GM21619 (cell line): ENCODE measurements around the gene MPO.

Experiments
- ATAC-seq: cut with Tn5 transposase; IDR thresholded peaks from one replicate; pipeline ENCODE4 v1.9.1; 2021; ENCODE audit not compliant: unreplicated experiment

Gene MPO

DNA sequence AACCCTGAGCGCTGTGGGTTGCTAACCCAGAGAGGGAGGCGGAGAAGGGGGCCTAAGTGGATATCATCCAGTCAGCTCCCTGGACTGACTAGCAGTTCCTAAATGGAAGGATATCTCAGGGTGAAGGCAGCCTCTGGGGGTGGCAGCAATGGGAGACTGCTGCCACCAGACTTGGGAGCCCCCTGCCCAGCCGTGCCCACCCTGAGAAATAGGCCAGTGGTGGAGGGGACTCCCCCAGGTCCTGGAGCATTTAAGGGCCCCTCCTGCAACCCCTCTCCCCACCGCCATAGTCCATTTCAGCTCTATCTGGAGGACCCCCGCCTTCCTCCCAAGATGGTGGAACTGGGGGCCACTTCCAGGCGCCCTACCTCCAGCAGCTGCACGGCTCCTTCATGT, 39.4 kb upstream of the MPO start:
- ATAC-seq: no peak

DNA sequence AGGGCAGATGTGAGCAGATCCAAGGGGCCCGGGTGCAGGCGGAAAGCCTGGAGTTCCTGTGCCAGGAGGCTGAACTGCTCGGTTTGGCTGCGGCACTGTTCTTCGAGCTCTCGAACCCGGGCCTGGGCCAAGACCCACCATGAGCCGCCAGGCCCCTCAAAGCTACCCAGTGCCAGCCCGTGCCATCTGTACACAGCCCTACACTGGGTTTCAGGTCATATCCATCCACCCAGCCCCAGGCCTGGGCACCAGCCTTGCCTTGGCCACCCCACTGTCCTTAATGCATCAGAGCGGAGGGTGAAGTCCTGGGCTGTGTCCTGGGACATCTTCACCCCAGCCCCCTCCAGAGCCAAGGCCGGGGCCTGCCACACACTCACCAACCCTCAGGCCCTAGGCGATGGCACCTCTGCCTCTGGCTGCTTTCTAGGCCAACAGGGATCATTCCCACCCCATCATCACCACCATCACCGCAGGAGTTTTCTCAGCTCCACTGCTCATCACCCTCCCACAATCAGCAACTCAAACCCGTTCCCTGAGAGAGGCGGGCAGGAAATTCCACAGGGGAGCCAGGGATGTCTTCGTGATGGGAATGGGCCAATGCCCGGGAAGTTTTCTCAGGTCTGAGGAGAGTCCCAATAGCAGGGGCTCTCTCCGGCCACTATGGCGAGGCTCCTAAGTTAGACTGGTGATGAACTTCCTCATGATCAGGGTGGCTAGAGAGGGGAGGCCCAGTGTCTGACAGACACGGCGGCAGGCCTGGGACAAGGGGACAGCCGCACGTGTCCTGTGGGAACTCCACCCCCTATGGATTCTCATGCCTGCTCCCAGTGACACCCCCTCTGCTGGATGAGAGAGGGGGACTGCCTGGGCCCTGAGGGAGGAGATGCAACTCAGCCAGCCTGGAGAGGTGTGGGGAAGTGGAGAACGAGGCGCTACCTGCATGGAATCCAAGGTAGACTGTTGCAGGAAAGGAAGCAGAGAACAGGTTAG, 38.7 kb upstream of the MPO start:
- no peak for ATAC-seq

DNA sequence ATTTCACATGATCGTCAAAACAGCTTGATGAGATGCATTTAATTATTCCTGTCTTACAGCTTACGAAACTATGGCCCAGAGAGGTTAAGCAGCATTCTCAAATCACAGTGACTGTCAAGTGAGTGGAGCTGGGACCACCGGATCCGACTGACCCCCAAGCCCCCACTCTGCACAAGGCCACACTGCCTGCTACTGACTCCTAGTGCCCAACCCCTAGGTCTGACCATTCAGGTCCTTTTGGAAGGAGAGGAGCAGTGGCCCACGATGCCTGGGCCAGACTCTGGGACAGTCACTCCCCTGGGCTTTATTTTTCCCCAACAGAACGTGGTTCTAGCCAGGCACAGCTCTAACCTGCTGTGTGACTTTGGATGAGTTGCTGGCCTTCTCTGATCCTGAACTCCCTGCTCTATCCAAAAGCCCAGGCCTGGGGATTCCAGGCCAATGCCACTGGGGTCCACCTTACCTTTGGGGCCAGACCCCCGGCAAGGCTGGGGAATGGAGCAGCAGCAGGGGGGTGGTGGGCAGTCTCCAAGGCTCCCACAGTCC, 38.0 kb upstream of the MPO start:
- no peak for ATAC-seq

DNA sequence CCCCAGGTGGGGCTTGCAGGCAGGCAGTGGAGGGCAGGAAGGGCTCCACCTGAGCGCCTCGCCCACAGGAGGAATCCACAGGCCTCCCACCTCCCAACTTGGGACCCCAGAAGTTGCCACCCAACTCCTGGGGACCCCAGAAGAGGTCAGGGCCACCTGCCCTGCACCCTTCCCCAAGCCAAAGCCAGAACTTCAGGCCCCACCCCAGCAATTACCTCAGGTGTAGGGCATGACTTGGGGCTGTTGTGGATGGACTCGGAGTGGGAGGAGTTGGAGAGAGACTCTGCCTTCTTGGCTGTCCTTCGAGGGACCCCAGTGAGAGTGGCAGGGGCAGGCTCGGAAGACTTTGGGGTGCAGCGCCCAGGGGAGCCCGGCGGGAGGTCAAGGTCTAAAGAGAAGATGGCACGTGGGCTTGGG, 37.3 kb upstream of the MPO start:
- no peak for ATAC-seq

DNA sequence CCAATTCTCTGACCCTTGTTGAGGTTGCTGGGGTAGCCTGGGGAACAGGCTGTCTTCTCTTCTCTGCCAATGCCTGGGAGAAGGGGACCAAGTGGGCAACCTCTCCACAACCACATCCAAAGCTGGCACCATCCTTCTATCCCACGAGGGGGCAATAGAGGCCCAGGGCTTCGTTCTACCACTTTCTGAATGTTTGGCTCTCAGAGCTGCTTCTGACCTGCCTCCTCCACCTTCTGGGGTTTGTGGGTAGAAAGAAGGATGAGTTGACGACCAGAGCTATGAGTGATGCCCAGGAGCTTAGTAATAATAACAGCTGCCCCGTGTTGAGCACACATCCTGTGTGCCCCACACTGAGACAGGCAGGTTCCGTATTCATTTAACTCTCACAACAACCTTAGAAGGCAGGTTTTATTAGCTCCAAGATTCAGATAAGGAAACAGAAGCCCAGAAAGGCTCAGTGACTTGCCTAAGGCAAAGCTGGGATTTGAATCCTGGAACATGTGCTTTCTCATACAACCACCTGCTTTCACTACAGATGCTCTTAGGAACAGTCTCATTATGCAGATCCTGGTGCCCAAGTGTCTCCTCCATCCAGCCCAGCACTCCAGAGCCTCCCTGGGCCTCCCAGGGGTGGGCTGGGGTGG, 36.8 kb upstream of the MPO start:
- ATAC-seq: peak; percentile 82

DNA sequence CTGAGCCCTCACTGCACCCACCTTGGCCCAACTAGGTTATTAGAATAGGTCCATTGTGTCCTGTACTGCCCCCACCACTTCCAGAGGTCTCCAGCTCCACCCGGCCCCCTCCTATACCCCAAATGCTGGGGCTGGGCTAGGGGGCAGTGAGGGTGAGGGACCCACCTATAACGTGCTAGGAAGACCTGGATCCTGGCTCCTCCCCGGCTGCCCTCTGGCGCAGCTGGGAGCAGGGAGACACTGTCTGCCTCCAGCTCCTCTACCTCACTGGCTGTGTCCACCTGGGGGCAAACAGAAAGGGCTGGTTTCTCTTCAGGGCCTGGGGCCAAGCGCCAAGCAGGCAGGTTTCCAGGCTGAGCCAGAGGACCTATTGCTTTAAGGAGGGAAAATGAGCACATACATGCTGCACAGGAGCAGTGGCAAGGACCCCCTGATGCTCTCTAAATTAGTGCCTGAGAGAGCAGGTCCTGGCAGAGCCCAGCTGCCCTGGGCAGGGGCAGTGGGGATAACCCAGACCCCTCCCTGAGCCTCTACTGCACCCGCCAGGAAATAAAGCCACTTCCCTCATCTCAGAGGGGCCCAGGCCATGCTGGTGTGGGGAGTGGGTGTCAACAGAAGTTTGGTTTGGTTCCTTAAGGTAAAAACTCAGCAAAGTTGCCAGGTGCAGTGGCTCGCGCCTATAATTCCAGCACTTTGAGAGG, 35.7 kb upstream of the MPO start:
- ATAC-seq: no peak

DNA sequence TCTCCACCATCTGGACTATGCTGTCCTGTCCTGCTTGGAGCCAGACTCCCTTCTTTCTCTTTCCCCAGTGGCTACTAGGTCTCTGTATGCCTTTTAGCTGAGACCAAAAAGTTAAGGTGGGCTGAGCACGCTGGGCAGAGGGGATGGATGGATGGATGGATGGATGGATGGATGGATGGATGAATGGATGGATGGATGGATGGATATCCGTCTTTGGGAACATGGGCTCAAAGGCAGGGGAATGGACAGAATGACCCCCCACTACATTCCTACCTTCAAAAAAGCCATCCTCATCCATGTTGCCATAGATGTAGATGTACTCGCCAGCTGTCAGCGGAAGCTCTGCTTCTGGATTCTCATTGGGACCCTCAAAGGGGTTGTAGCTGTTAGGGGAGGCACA, 35.0 kb upstream of the MPO start:
- ATAC-seq: no peak

DNA sequence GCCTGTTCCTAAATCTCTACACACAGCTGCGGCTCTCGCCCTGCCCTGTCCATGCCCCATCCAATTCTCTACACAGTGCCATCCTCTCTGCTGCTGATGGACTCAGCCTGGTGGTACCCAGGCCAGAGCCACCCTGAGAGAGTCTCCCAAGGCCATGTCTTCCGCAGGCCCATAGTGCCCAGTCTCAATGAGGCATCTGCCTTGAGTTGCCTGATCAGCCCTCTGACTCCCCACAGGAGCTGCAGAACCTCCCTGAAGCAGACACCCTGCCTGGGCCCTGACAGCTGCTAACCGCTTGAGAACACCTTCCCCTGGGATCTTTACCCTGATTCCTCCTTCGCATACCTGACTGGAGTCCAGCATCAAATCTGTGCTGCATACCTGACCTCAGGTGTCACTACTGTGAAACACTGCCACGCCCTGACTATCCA, 34.6 kb upstream of the MPO start:
- ATAC-seq: no peak

DNA sequence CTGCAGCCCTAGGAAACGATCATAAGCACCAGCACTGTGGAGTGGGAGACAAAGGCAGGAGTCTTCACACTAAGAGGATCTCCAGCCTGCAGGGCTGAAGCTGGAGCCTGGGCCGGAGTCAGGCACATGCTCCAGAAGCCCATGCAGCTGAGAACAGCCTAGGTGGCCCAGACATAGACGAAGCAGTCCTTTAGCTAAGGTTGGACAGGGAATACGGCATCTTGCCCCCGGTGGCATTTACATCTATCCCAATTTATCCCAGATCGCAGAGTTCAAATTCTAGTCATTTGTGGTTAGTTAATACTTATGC, 33.9 kb upstream of the MPO start:
- no peak for ATAC-seq

DNA sequence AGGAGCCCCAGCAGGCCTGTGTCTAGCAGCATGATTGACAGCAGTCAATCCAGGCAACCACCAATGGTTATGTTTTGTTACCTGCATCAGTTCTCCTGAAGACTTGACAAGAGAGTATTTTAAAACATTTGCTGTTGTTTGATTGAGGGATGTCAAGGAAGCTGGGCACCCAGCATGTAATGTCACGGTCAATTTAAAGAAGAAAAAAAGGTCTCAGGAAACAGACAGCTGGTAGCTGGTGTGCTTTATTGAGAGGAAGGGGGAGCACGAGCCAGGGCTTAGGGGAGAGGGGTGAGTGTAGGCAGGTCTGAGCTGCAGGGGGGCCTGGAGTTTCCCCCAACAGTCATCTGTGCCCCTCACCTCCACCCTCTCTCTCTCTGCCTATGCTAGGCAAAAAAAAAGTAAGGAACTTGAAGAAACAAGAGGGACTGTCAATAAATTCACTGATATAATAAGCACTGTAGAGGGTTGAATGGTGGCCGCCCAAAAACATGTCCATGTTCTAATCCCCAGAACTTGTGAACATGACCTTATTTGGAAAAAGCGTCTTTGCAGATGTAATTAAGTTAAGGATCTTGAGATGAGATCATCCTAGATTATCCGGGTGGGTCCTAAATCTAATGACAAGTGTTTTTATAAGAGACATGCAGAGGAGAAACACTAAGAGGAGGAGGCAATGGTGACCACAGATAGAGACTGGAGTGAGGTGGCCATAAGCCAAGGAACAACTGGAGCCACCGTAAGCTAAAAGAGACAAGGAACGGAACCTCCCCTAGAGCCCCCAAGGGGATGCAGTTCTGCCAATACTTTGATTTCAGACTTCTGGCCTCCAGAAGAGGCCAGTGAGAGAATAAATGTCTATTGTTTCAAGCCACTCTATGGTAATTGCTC, 33.3 kb upstream of the MPO start:
- ATAC-seq: no peak

DNA sequence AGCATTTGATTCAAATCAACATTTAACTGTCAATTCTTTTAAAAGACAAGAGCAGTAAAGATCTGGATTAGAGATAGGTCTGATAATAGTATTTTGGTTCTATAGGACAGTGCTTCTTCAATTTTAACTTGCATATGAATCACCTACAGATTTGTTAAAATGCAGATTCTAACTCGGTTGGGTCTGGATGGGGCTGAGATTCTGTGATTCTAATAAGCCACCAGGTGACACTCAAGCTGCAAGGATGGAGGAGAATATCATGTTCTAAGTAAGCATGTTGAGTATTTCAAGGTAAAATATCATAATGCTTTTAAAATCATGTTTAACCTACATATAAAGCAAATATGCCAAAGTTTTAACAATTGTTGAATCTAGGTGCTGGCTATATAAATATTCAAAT, 32.1 kb upstream of the MPO start:
- ATAC-seq: no peak

DNA sequence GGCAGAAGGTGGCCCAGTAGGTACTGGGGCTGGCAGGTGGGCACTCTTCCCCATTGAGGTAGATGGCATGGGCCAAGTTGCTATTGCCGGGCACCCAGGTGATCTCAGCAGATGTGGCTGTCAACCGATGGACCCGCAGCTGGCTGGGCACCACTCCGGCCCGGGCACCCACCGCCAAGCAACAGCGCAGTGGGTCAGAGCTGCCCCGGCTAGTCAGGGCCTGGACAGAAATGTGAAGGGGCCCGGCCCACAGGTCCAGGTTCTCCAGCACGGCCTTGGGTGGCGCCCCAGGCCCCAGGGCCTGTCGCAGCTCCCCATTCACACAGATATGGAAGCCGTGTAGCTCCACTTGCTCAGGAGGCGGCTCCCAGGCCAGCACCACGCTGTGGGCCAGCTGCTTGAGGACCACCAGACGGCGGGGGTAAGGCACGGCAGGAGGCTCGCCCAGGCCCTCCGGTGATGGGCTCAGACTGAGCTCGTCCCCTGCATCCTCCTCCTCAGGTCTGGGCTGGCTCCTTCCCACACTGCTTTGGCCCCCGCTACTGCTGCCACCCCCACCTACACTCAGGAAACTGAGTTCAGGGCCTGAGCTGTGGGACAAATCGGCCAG, 31.4 kb upstream of the MPO start:
- ATAC-seq: no peak

DNA sequence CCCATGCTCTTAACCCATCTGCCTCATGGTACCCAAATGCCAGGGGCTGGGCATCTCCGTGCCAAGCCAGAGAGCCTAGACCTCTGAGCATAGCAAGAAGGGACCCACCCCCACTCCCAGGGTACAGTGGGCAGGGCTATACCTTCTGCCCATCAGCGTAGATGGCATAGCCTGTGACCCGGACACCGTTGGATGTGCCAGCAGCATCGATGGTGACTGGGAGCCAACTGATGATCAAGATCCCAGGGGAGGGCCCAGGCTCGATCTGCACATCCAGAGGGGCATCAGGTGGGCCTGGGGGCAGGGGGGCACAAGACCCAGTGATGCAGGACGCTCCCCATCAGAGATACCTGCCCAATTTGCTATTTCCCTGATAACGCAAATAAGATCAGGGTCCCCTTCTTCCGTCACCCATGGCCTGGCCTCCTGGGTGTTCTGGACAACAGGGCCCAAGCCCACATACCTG, 30.7 kb upstream of the MPO start:
- no peak for ATAC-seq

DNA sequence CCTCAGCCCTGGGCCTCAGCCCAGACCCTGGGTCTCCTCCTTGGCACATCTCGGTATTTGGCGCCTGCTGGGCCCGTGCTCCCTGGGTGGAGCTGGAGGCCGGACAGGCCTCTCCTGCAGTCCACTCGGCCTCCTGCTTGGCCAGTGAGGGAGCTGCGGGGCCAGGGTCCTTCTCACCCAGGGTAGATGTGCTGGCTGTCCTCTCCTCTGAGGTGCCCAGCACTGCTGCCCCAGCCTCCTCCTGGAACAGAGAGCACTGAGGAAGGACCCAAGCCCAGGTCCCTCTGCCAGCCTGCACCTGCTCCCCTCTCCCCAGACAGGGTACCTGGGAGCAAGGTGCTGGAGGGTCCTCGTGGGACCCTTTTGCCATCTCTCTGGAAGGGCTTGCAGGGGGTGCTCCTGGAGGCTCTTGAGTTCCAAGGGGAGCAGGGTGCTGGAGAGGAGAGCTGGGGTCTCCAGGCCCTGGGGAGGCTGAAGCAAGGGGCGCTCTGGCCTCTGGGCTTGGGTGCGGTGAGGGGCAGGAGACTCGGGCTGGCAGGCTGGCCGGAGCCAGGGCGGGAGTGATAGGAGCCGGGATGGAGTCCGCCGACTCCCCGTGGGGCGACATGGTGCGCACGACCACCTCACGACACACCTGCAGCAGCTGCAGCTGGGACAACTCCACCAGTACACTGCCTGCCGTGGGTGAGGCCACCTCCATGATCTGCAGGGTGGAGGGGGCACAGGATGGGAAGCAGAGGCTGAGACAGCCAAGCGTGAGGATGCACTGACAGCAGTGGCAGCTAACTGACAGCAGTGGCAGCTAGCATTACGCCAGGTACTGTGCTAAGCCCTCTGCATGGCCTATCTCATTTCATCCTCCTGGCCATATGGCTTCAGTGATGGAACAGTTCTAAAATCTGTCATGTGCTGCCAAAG, 30.0 kb upstream of the MPO start:
- no peak for ATAC-seq

DNA sequence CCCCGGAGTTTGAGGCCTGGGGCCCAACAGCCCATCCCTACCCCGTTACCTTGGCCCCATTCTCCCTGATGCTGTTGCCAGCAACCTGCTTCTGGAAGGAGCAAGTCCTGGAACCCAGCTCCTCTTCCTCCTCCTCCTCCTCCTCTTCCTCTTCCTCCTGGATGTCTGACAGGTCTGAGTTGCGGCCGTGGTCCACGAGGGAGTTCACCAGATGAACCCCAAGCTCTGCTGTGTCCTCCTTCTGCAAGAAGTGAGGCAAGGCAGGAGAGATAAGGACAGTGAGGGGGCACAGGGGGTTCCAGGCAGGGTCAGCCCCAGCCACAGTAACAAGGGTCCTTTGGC, 29.2 kb upstream of the MPO start:
- ATAC-seq: no peak

DNA sequence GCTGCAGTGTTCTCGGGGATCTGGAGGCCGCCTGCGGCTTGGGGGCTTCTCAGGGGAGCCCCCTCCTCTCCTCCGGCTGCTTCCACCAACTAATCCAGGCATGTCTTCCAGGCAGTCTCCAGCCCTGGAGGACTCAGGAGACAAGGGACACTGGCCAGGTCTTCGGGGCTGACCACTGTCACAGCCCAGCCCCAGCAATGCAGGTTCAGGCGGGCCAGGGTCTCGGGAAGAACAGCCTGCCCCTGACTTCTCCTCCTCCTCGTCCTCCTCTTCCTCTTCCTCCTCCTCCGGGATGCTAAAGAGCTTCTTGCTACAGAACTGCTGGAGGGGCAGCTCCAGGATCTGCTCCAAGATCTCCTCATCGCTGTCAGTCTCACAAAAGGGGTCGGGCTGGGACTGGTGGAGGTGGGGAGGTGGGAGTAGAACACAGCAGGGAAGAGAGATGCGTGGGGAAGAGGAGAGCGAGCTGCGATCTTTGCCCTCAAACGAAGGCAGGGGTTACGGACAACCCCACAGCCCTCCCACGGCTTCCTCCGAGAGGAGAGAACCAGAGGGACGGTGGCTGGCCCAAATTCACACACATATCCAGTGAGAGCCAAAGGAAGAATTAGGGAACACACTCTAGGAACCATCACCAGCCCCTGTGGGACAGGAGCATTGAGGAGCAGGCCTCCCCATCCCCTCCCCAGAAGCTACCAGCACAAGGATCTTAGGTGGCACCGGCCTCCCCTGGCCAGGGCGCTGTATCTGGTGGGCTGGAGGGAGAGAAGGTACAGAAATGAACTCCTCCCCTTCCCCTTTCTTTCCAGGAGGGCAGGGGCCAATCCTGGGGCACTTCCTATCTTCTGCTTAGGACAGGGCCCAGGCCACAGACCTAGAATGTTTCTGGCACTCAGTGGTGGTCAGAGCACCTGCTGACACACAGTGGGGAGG, 28.5 kb upstream of the MPO start:
- no peak for ATAC-seq

DNA sequence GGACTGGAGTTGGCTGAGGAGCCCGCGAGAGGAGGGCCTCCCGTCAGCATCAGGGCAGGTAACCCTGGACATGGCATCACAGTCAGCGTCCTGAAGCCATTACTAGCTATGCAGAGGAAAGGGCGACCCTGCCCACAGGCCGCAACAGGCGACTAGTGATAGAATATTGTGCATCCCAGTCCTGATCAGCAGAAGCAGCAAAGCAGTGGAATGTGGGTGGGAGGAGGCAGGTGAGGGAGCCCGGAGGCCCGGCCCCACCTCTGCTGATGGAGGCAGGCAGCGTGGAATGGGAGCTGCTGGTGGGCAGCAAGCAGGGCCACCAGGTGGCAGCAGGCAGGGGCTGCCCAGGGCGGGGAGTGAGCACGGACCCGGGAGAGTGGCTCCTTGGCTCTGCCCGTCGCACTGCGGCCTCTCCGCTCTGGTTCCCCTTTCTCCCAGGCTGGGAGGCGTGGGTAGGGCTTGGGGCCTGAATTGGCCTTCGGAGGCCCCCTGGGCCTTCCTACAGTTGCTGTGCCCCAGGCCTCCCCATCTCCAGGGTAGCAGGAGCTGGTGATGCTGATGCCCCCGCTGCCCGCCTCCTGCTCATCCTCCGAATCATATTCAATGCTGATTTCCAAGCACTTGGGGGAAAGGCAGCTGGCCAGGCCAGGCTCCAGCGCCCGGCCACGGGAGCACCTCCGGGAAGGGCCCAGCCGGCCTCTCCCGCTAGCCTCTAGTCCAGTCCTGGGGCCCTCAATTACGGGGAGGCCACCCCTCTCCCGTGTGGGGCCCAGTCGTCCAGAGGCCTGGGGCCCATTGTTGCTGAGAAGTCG, 27.6 kb upstream of the MPO start:
- no peak for ATAC-seq
